GM18858 (cell line): ENCODE measurements around the gene SLC8A1.
"Not testable (repeated sequence)": the region's sequence is repeated elsewhere in the genome, so short reads cannot be mapped to it uniquely, and the experiment has no call there.

Source experiments
- ATAC-seq: cut with Tn5 transposase; IDR thresholded peaks from one replicate; pipeline ENCODE4 v1.9.1; 2021; ENCODE audit not compliant: unreplicated experiment

The SLC8A1 gene

DNA sequence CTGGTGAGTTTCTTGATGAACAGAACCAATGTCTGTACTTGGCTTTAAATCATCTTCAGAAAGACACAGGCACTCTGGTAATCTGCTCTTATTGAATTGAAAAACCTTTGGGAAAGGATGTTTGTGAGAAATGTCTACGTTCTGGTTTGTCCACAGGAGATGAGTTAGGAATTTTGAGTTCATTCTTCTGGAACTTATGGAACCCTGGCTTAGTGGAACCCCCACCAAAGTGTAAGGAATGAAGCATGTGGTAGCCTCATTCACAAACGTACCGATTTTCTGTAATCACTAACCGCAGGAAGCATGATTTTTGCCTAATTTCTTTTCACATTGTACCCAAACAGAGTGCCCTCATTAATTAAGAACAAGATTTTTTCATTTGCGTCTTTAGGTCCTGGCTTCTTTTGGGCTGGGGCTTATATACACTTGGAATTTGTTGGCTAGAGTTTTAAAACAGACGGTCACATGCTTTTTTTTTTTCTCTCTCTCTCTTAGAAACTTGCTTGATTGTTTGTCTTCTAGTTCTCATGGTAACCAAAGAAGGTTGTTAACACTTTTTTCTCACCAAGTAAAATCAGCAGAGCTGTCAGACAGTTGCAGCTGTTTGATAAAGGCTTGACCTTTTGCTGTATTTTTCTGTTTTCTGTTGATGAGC is 358.7 kb downstream of the SLC8A1 start:
- no peak for ATAC-seq

DNA sequence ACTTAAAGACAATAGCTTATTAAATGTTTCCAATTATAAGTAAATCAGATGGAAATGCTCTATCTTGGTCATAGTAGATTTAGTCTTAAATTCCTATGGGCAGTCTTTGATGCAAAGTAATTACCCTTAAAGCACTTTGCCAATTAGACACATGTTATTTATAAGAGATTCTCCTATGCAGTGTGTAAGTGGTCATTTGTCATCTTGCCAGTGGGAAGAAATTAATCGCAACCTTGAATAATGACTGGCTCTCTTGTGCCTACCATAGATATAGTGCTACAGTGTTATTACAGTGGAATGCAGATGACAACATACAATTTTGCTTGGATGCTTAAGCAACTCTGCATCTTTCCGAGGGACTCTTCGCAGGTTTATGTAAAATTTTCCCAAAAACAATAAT is 361.8 kb downstream of the SLC8A1 start:
- no peak for ATAC-seq

DNA sequence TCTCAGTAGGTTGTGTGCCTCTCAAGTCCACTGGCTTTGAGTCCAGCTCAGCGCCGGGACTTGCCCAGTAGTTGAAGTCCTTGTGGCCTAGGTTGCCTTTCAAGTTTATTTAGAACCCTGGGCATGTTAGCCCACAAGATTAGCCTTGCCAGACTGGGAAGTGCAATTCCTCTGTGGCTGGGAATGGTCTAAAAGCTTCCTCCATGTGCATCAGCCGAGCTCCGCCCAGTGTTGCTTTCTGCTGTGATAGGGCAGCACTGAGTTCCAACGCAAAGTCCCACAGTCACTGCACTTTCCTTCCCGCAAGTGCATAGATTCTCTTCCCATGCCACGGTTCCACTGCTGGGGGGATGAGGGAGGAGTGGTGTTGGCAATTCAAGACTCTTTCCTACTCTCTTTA is 364.0 kb downstream of the SLC8A1 start:
- ATAC-seq, result no peak

DNA sequence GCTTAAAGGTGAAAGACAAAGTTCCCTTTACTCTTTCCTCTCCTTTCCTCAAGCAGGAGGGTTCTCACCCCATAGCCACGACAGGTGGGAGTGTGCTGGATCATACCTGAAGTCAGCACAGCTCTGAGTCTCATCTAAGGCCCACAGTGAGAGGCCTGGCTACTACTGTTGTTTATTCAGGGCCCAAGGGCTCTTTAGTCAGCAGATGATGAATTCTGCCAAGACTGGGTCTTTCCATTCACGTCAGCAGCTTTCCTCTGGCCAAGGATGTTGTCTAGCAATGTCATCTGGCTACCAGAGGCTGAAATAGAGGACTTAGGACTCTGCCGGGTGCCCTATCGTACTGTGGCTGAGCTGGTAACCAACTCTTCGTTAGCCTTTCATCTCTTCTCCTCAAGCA is 364.5 kb downstream of the SLC8A1 start:
- no peak for ATAC-seq

DNA sequence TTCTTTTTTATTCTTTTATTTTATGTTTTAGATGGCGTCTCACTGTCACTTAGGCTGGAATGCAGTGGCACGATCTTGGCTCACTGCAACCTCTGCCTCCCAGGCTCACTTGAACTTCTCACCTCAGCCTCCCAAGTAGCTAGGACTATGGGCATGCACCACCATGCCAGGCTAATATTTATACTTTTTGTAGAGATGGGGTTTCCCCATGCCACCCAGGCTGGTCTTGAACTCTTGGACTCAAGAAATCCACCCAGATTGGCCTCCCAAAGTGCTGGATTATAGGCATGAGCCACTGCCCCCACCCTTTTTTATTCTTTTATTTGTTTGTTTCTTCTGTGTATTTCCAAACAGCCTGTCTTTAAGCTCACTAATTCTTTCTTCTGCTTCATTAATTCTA is 366.1 kb downstream of the SLC8A1 start:
- ATAC-seq, result no peak

DNA sequence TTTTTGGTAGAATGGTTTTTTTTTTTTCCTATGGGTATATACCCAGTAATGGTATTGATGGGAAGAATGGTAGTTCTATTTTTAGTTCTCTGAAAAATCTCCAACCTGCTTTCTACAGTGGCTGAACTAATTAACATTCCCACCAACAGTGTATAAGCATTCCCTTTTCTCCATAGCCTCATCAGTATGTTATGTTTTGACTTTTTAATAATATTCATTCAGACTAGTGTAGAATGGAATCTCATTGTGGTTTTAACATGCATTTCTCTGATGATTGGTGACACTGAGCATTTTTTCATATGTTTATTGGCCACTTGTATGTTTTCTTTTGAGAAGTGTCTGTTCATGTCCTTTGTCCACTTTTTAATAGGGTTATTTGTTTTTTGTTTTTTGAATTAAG is 378.6 kb downstream of the SLC8A1 start:
- ATAC-seq, result not testable (repeated sequence)

DNA sequence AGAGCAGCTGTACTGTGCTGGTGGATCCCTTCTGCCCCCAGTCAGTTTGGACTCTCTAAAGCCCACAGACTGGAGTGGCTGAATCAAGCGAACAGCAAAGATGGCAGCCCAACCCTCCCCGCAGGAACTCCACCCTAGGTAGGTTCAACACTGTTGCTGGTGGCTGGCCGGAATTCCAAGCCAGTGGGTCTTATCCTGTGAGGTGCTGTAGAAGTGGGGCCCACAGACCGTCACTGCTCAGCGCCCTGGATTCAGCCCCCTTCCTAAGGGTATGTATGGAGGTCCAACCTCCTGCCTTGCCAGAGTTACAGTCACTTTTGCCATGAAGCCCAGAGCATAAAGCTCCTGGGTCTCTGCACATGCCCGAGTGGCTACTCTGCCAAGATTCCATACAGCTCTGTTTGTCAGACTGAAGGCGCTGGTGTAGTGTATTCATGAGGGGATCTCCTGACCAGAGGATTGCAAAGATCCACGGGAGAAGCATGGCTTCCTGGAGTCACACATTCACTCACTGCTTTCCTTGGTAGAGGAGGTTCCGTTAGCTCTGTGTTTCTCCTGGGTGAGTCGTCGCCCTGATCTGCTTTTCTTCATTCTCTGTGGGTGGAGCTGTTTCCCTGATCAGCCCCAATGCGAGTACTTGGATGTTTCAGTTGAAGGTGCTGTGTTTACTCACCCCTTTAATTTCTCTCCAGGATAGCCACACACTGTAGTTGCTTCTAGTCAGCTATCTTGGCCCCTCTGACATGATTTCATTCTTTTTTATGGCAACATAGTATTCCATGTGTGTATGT is 379.3 kb downstream of the SLC8A1 start:
- no peak for ATAC-seq

DNA sequence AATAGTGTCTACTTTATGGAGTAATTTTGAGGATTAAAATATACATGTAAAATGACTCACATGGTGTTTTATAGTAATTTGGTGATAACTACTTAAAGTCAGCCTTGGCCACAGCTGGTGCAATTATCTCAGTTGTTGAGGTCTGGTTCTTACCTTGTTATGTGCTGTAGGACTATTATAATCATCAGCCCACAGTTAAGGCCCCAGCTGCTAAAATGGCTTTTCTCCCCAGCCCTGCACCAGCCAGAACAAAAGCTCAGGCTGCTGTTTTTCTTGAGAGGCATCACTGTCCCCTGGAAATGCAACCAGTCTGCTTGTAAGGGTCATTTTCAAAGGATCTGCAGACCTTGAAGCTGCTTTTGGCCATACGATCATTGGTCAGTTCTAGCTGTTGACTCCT is 389.5 kb downstream of the SLC8A1 start:
- ATAC-seq, result no peak

DNA sequence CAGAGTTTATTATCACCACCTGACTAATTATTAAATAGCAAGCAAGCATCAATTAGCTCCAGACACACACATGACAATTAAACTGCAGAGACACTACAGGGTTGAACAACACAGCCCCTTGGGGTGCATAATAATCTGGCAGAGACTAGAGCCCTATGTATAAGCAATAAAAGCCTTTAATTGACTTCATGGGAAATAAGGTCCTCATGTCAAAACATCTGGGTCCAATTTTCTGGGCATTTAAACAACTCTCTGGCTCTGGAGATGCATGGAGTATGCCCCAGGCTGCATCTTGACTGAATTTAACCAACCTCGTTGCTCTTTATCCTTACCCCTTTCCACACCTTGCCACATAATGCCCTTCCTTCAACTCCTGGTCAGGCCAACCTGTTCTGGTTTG is 402.1 kb downstream of the SLC8A1 start:
- no peak for ATAC-seq

DNA sequence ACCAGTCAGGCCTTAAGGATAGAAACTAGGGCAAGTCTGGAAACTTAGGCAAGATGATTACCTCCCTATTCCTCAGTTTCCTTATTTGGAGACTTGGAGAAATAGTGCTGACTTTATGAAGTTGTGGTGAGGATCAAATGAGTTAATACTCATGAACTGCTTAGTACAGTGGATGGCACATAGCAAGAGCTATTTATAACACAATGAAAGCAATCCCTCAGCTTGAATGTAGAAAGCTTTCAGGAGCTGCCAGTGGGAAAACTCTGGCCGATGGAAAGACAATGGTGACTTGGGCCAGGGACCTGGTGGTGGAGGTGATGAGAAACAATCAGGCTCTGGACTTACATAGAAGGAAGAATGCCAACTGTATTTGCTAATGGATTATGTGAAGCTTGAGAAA is 403.4 kb downstream of the SLC8A1 start:
- ATAC-seq, result no peak

DNA sequence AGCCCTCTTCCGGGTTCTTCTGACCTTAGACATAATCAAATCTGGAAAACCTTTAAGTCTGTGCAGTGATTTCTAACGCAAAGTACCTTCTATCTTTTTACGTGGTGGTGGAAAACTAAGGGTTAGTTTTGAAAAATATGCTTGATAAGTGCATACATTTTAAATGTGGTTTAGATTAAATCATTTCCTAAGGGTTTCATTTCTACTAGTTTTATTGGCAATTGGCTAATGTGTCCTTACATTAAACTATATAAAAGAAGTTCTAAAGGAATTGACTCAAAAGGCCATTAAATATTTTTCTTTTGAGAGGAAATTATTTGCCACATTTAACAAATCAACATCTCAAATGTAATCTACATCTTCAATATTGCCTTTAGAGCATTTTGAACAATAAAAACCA is 404.5 kb downstream of the SLC8A1 start:
- no peak for ATAC-seq
